HG03066 (cell line): ENCODE data around the gene PRPF8.
"Not testable (repeated sequence)": the region's sequence is repeated elsewhere in the genome, so short reads cannot be mapped to it uniquely, and the experiment has no call there.

Source experiments
- ATAC-seq: cut with Tn5 transposase; IDR thresholded peaks from one replicate; pipeline ENCODE4 v1.9.1; 2021; ENCODE audit warnings: low read depth; ENCODE audit not compliant: unreplicated experiment

PRPF8 gene

GRCh38 chr17:1716912-1717695 lies 32.4 kb upstream of the PRPF8 start:
- peak; percentile 43 for ATAC-seq

- ATAC-seq: peak; percentile 66
Observed at GRCh38 chr17:1716076-1716911, 31.6 kb upstream of the PRPF8 start.

DNA sequence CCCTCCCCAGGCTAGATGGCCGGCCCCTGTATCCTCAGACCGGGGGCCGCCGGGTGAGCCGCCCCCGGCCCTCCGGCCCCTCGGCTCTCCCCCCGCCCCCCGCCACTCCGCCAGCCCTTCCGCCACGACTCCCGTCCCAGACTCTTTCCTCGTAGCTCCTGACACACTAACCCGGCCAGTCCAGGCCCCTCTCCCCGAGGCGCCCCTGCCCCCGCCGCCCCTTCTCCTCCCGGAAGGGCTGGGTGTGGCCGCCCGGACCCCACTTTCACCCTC lies 31.1 kb upstream of the PRPF8 start:
- no peak for ATAC-seq

GRCh38 chr17:1714980-1715802 lies 30.5 kb upstream of the PRPF8 start:
- ATAC-seq: no peak

GRCh38 chr17:1714427-1714979 lies 29.8 kb upstream of the PRPF8 start:
- no peak for ATAC-seq

GRCh38 chr17:1713878-1714426 lies 29.3 kb upstream of the PRPF8 start:
- ATAC-seq: no peak

- no peak for ATAC-seq
Observed at GRCh38 chr17:1713160-1713877, 28.7 kb upstream of the PRPF8 start.

DNA sequence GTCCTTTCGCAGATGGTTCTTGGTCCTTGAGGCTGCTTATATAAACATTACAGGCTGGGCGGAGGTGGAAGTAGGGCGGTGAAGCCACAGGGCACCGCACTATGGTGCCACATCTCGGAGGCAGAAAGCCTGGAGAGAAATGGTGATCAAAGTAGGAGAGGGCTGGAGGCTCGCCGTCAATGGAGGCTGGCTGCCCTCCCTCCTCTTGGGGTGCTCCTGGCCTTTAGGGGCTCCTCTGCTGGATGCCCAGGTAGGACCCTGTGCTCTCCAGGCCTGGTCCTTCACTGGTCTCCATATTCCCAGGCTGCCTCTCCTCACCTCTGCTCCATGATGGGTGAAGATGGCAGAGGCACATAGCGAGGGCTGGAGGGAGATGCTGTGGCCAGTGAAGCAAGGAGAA lies 27.6 kb upstream of the PRPF8 start:
- ATAC-seq: no peak

GRCh38 chr17:1711804-1712203 lies 27.1 kb upstream of the PRPF8 start:
- no peak for ATAC-seq

GRCh38 chr17:1710807-1711553 lies 26.3 kb upstream of the PRPF8 start:
- ATAC-seq: no peak

- ATAC-seq: no peak
Observed at GRCh38 chr17:1709971-1710806, 25.5 kb upstream of the PRPF8 start, which contains the start of gene TLCD2. Gene TLCD2, minus strand, starts transcription at chr17:1710377. Its CDS starts 135 bp downstream, at chr17:1710242.

DNA sequence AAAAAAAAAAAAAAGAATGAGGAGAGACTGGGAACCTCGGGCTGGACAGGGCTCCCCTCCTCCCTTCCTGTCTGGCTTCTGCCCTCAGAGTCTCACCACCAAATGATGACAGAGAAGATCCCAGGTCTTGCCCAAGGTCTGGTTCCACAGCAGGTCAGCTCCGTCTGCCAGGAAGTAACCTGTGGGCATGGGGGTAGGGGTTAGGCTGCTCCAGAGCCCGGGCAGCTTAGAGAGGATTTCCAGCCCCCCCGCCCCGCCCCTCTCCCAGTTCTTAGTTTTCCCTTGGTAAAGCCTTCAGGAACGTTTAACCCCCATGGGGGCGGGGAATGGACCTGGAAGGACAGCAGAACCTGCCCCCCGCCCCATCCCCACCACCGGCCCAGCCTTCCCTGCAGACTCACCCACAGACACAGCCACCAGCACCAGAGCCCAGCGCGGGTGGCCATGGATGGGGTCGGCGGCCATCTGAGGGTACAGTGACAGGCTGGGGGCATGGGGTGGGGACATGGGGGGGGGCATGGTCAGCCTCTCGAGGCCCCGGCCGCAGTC lies 24.8 kb upstream of the PRPF8 start:
- ATAC-seq: no peak

- not testable (repeated sequence) for ATAC-seq
Observed at GRCh38 chr17:1708791-1709346, 24.2 kb upstream of the PRPF8 start.

- ATAC-seq: no peak
Observed at GRCh38 chr17:1707107-1707506, 22.4 kb upstream of the PRPF8 start.

DNA sequence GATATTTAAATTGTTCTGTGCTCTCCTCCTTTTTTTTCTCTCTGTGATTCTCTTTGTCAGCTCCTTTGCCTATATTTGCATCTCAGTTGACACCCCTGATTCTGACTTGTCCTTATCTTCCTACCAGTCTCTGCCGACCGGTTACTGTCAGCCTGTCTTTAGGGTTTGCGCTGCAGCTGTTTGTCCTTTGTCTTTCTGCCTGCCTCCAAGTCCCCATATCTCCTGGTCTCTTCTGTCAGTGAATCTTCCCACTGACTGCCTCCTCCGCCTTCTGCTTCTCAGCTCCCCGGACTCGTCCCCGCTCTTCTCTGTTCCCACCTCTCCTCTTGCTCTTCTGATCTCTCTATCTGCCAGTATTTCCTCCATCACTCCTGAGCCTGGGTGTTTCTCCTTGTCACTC lies 20.3 kb upstream of the PRPF8 start:
- ATAC-seq: no peak

GRCh38 chr17:1703063-1703462 lies 18.4 kb upstream of the PRPF8 start:
- no peak for ATAC-seq

- not testable (repeated sequence) for ATAC-seq
Observed at GRCh38 chr17:1699891-1700290, 15.2 kb upstream of the PRPF8 start.

DNA sequence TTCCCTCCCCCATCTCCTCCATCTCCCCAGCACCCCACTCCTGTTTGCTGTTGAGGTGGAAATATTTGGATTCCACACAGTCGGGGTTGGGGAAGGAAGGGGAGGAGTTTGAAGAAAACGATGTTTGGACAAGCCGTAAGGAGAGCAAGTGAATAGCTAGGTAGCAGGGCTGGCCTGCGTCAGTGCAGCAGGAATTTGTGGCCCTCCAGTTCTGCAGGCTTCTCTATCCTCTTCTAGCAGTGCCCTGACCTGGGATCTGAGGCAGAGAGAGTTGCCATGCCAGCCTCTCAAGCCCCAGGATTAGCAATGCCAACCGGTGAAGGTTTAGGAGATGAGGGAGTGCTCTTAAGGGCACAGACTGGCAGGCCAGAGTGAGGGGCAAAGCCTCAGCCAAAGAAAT lies 13.0 kb upstream of the PRPF8 start:
- no peak for ATAC-seq
